Measurements from ENCODE around the gene LRRC28. TPM values are rescaled to one million over a fixed set of nuclear protein-coding genes. Genes with fewer than 3 reads are reported as not detected.
A peak's percentile ranks its signal among the peaks of the same experiment; 100 is the strongest.

Gene LRRC28
- total RNA-seq, 1 donor from 2014 or later, result 10.5 TPM

- no peak for DNase-seq (ENCODE audit: low read depth in 2 of 2)
These were observed 165.2 kb downstream of the LRRC28 start for GRCh38 chr15:99416191-99417188.

- DNase-seq (ENCODE audit: low read depth in 2 of 2), result no peak
These were observed 169.9 kb downstream of the LRRC28 start for GRCh38 chr15:99421172-99421656.

- DNase-seq (ENCODE audit: low read depth in 2 of 2), result no peak
These were observed 170.5 kb downstream of the LRRC28 start for GRCh38 chr15:99421758-99422157.

- no peak for DNase-seq (ENCODE audit: low read depth in 2 of 2)
These were observed 172.2 kb downstream of the LRRC28 start for GRCh38 chr15:99423186-99424130.

GRCh38 chr15:99424131-99424571, 172.9 kb downstream of the LRRC28 start:
- DNase-seq (ENCODE audit: low read depth in 2 of 2), result no peak

- peak; percentile 60 to 91 for DNase-seq (ENCODE audit: low read depth in 2 of 2)
These were observed 173.8 kb downstream of the LRRC28 start for GRCh38 chr15:99424978-99425656.

- DNase-seq (ENCODE audit: low read depth in 2 of 2), result peak; percentile 28 to 53
These were observed 174.5 kb downstream of the LRRC28 start for GRCh38 chr15:99425657-99426301.

GRCh38 chr15:99426431-99427105, 175.3 kb downstream of the LRRC28 start:
- DNase-seq (ENCODE audit: low read depth in 2 of 2), result no peak

- no peak for DNase-seq (ENCODE audit: low read depth in 2 of 2)
These were observed 175.9 kb downstream of the LRRC28 start for GRCh38 chr15:99427210-99427609.

- no peak for DNase-seq (ENCODE audit: low read depth in 2 of 2)
These were observed 176.5 kb downstream of the LRRC28 start for GRCh38 chr15:99427668-99428361.

- DNase-seq (ENCODE audit: low read depth in 2 of 2), result no peak
These were observed 178.4 kb downstream of the LRRC28 start for GRCh38 chr15:99429681-99430081.

- no peak for DNase-seq (ENCODE audit: low read depth in 2 of 2)
These were observed 179.7 kb downstream of the LRRC28 start for GRCh38 chr15:99430881-99431401.

- DNase-seq (ENCODE audit: low read depth in 2 of 2), result no peak
These were observed 180.4 kb downstream of the LRRC28 start for GRCh38 chr15:99431661-99432091.

GRCh38 chr15:99432271-99433025, 181.2 kb downstream of the LRRC28 start:
- DNase-seq (ENCODE audit: low read depth in 2 of 2), result no peak

GRCh38 chr15:99433026-99433756, 181.9 kb downstream of the LRRC28 start:
- no peak for DNase-seq (ENCODE audit: low read depth in 2 of 2)

GRCh38 chr15:99433757-99434450, 182.6 kb downstream of the LRRC28 start:
- DNase-seq (ENCODE audit: low read depth in 2 of 2), result no peak

- DNase-seq (ENCODE audit: low read depth in 2 of 2), result no peak
These were observed 183.3 kb downstream of the LRRC28 start for GRCh38 chr15:99434506-99435112.

Measured in lung microvascular endothelial cell (primary cell).